ENCODE results near the gene STRN3. TPM values are rescaled to one million over a fixed set of nuclear protein-coding genes. Genes with fewer than 3 reads are reported as not detected.
"Not testable (repeated sequence)": the region's sequence is repeated elsewhere in the genome, so short reads cannot be mapped to it uniquely, and the experiment has no call there.

STRN3 gene
- total and polyA plus RNA-seq, 4 donors, result 6.8 to 47.5 (median 31.2) TPM

DNA sequence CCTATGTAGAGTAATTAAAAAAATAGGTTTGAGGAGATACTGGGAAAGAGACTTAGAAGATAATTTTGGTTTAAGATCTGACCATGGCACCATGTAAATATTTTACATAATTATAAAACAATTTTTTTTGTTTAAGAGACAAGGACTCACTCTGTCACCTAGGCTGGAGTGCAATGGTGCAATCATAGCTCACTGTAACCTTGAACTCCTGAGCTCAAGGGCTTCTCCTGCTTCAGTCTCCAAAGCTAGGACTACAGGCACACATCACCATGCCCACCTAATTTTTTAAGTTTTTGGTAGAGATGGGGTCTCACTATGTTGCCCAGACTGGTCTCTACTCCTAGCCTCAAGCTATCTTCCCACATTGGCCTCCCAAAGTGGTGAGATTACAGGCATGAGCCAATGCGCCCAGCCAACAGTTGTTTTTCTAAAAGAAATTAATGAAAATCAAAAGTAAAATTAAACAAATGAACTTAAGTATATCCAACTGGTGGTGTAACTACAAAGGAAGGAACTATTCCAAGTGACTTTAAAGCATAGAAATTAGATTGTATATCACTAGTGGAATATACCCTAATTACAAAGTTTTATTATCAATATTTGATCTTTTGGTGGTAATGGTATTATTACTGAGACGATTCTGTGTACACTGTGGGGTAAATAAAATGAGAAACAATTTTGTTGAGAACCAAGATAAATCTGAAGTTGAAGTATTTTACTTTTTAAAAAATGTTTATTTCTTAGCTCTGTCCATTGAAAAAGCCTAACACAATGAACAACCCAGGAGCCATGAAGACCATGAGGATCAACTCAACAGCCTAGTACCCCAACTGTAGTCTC lies 122.7 kb downstream of the STRN3 start:
- no peak overlapping the region for H3K9ac ChIP-seq (ENCODE audit: low read depth in 1 of 2, low read length in 2 of 2)
- H3K9me3 ChIP-seq (ENCODE audit: control insufficient read depth in 4 of 4, low read length in 3 of 4), result no peaks in the 10 kb centered on the region
- DNase-seq (ENCODE audit: low spot score), result no peak
- TF ChIP-seq RXRA (IDR thresholded peaks at IDR 0.05) (no peak), HNF4A (conservative IDR thresholded peaks at IDR 0.05) (peak in 1 of 2 donors; percentile 14)
- no peaks in the 10 kb centered on the region for H3K4me1 ChIP-seq (ENCODE audit: control insufficient read depth in 4 of 4, insufficient read depth in 4 of 4, low read length in 3 of 4)
- whole genome bisulfite sequencing, result 96% methylated on average over 2 of the region's 2 CpGs
- no peak overlapping the region for H3K27ac ChIP-seq (ENCODE audit: low read depth in 1 of 2, low read length in 2 of 2)
- H3K36me3 ChIP-seq (ENCODE audit: control insufficient read depth in 4 of 4, insufficient read depth in 3 of 4, low read depth in 1 of 4, low read length in 3 of 4), result peaks cover 3 to 46% (median 27%) of the 10 kb centered on the region in 4 donors
- no peaks in the 10 kb centered on the region for H3K27me3 ChIP-seq (ENCODE audit: control insufficient read depth in 4 of 4, insufficient read depth in 4 of 4, low read length in 3 of 4)
- H3K4me3 ChIP-seq (ENCODE audit: low read depth in 1 of 3, low read length in 3 of 3), result no peak overlapping the region

DNA sequence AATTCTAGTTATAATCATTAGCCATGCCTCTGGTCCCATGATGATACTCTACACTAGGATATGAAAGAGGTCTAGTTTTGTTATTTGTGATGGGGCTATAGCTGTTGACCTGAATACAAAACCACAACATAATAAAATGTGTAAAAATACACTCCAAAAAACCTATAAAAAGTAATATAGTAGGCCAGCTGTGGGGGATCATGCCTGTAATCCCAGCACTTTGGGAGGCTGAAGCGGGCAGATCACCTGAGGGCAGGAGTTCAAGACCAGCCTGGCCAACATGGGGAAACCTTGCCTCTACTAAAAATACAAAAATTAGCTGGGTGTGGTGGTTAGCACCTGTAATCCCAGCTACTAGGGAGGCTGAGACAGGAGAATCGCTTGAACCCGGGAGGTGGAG lies 129.1 kb downstream of the STRN3 start:
- not testable (repeated sequence) for H3K9ac ChIP-seq (ENCODE audit: low read depth in 1 of 2, low read length in 2 of 2); DNase-seq (ENCODE audit: low spot score); H3K4me1 ChIP-seq (ENCODE audit: control insufficient read depth in 4 of 4, insufficient read depth in 4 of 4, low read length in 3 of 4); H3K4me3 ChIP-seq (ENCODE audit: low read depth in 1 of 3, low read length in 3 of 3); H3K27ac ChIP-seq (ENCODE audit: low read depth in 1 of 2, low read length in 2 of 2); H3K9me3 ChIP-seq (ENCODE audit: control insufficient read depth in 4 of 4, low read length in 3 of 4); H3K27me3 ChIP-seq (ENCODE audit: control insufficient read depth in 4 of 4, insufficient read depth in 4 of 4, low read length in 3 of 4)
- H3K36me3 ChIP-seq (ENCODE audit: control insufficient read depth in 4 of 4, insufficient read depth in 3 of 4, low read depth in 1 of 4, low read length in 3 of 4), result peaks cover 0 to 38% (median 23%) of the 10 kb centered on the region in 4 donors
- 84% methylated on average over 3 of the region's 3 CpGs for WGBS

DNA sequence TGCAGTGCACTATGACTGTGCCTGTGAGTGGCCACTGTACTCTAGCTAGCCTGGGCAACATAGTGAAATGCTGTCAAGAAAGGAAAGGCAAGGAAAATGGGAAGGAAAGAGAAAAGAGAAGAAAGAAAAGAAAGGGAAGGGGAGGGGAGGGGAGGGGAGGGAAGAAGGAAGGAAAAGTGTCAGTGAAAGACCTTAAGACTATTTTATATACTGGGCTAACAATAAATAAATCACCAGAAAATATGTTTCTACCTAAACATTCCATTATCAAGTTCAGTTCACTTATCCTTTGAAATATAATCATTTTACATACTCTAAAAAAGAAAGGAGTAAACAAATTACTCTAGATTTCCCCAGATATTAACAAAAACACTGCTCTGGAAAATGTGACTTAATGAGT lies 129.7 kb downstream of the STRN3 start:
- Histone ChIP-seq H3K4me1 (ENCODE audit: control insufficient read depth in 4 of 4, insufficient read depth in 4 of 4, low read length in 3 of 4) (no peaks in the 10 kb centered on the region), H3K9ac (ENCODE audit: low read depth in 1 of 2, low read length in 2 of 2) (no peak overlapping the region), H3K27ac (ENCODE audit: low read depth in 1 of 2, low read length in 2 of 2) (no peak overlapping the region), H3K9me3 (ENCODE audit: control insufficient read depth in 4 of 4, low read length in 3 of 4) (no peaks in the 10 kb centered on the region), H3K27me3 (ENCODE audit: control insufficient read depth in 4 of 4, insufficient read depth in 4 of 4, low read length in 3 of 4) (no peaks in the 10 kb centered on the region), H3K36me3 (ENCODE audit: control insufficient read depth in 4 of 4, insufficient read depth in 3 of 4, low read depth in 1 of 4, low read length in 3 of 4) (peaks cover 0 to 33% (median 22%) of the 10 kb centered on the region in 4 donors), H3K4me3 (ENCODE audit: low read depth in 1 of 3, low read length in 3 of 3) (no peak overlapping the region)
- TF ChIP-seq HNF4G (IDR thresholded peaks at IDR 0.05) (no peak), TAF1 (conservative IDR thresholded peaks at IDR 0.05) (no peak), JUND (IDR thresholded peaks at IDR 0.05) (no peak), NR2F2 (IDR thresholded peaks at IDR 0.05) (no peak), HNF4A (conservative IDR thresholded peaks at IDR 0.05) (no peak), GABPA (IDR thresholded peaks at IDR 0.05 in 1 of 2, conservative IDR thresholded peaks at IDR 0.05 in 1 of 2) (no peak), RXRA (IDR thresholded peaks at IDR 0.05) (no peak)
- DNase-seq (ENCODE audit: low spot score), result no peak

DNA sequence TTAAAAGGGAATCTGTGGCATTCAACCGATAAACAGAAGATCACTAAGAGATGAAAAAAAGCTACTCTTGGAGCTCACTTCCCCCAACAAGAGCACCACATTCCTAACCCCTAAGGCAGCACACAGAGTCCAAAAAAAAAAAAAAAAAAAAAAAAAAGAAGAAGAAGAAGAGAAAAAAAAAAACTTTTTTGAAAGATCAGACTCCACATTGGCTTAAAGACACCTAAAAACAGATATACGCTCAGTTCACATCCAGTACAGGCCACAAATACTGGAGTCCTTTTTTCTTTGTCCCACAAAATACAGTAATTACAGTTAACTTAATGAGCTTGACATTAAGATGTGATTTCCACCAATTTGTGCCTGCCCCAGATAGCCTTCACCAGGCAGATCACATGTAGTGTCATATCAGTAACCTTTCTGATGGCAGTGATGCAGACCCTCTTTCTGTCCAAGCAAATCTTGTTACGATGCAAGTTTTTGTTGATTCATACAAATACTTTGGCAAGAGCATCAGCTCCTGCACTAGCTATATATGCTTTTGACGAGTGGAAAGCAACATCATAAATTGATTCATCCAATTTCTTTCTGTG lies 131.2 kb downstream of the STRN3 start:
- no peaks in the 10 kb centered on the region for H3K4me1 ChIP-seq (ENCODE audit: control insufficient read depth in 4 of 4, insufficient read depth in 4 of 4, low read length in 3 of 4)
- H3K27ac ChIP-seq (ENCODE audit: low read depth in 1 of 2, low read length in 2 of 2), result no peak overlapping the region
- no peak for DNase-seq (ENCODE audit: low spot score)
- H3K9me3 ChIP-seq (ENCODE audit: control insufficient read depth in 4 of 4, low read length in 3 of 4), result no peaks in the 10 kb centered on the region
- H3K27me3 ChIP-seq (ENCODE audit: control insufficient read depth in 4 of 4, insufficient read depth in 4 of 4, low read length in 3 of 4), result no peaks in the 10 kb centered on the region
- H3K4me3 ChIP-seq (ENCODE audit: low read depth in 1 of 3, low read length in 3 of 3), result no peak overlapping the region
- WGBS, result 87% methylated on average over 4 of the region's 4 CpGs
- H3K36me3 ChIP-seq (ENCODE audit: control insufficient read depth in 4 of 4, insufficient read depth in 3 of 4, low read depth in 1 of 4, low read length in 3 of 4), result peaks cover 0 to 30% (median 19%) of the 10 kb centered on the region in 4 donors
- no peak overlapping the region for H3K9ac ChIP-seq (ENCODE audit: low read depth in 1 of 2, low read length in 2 of 2)
- TF ChIP-seq NR2F2 (IDR thresholded peaks at IDR 0.05), result no peak
- TF ChIP-seq YY1 (IDR thresholded peaks at IDR 0.05), result no peak
- TF ChIP-seq JUND (IDR thresholded peaks at IDR 0.05), result no peak
- no peak for TF ChIP-seq FOXA2 (IDR thresholded peaks at IDR 0.05)
- TF ChIP-seq, protein P1, sequence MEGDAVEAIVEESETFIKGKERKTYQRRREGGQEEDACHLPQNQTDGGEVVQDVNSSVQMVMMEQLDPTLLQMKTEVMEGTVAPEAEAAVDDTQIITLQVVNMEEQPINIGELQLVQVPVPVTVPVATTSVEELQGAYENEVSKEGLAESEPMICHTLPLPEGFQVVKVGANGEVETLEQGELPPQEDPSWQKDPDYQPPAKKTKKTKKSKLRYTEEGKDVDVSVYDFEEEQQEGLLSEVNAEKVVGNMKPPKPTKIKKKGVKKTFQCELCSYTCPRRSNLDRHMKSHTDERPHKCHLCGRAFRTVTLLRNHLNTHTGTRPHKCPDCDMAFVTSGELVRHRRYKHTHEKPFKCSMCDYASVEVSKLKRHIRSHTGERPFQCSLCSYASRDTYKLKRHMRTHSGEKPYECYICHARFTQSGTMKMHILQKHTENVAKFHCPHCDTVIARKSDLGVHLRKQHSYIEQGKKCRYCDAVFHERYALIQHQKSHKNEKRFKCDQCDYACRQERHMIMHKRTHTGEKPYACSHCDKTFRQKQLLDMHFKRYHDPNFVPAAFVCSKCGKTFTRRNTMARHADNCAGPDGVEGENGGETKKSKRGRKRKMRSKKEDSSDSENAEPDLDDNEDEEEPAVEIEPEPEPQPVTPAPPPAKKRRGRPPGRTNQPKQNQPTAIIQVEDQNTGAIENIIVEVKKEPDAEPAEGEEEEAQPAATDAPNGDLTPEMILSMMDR (IDR thresholded peaks at IDR 0.05; ENCODE audit: low read depth, low read length, missing input control), result no peak
- TF ChIP-seq, protein P2, sequence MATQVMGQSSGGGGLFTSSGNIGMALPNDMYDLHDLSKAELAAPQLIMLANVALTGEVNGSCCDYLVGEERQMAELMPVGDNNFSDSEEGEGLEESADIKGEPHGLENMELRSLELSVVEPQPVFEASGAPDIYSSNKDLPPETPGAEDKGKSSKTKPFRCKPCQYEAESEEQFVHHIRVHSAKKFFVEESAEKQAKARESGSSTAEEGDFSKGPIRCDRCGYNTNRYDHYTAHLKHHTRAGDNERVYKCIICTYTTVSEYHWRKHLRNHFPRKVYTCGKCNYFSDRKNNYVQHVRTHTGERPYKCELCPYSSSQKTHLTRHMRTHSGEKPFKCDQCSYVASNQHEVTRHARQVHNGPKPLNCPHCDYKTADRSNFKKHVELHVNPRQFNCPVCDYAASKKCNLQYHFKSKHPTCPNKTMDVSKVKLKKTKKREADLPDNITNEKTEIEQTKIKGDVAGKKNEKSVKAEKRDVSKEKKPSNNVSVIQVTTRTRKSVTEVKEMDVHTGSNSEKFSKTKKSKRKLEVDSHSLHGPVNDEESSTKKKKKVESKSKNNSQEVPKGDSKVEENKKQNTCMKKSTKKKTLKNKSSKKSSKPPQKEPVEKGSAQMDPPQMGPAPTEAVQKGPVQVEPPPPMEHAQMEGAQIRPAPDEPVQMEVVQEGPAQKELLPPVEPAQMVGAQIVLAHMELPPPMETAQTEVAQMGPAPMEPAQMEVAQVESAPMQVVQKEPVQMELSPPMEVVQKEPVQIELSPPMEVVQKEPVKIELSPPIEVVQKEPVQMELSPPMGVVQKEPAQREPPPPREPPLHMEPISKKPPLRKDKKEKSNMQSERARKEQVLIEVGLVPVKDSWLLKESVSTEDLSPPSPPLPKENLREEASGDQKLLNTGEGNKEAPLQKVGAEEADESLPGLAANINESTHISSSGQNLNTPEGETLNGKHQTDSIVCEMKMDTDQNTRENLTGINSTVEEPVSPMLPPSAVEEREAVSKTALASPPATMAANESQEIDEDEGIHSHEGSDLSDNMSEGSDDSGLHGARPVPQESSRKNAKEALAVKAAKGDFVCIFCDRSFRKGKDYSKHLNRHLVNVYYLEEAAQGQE (IDR thresholded peaks at IDR 0.05), result no peak
- TF ChIP-seq RAD21 (IDR thresholded peaks at IDR 0.05), result no peak
- no peak for TF ChIP-seq HNF4G (IDR thresholded peaks at IDR 0.05)
- no peak for TF ChIP-seq RXRA (IDR thresholded peaks at IDR 0.05)
- TF ChIP-seq FOXA1 (IDR thresholded peaks at IDR 0.05), result no peak
- no peak for TF ChIP-seq GABPA (IDR thresholded peaks at IDR 0.05 in 1 of 2, conservative IDR thresholded peaks at IDR 0.05 in 1 of 2)

All from liver (tissue), 9 donors.